ENCODE measurements around the gene PROX1. TPM values are rescaled to one million over a fixed set of nuclear protein-coding genes. Genes with fewer than 3 reads are reported as not detected.

PROX1 gene
- total and polyA plus RNA-seq, 2 donors (not counting 1 experiment from before 2014, with no cell fraction given), result 0.02 to 0.17 TPM

DNA sequence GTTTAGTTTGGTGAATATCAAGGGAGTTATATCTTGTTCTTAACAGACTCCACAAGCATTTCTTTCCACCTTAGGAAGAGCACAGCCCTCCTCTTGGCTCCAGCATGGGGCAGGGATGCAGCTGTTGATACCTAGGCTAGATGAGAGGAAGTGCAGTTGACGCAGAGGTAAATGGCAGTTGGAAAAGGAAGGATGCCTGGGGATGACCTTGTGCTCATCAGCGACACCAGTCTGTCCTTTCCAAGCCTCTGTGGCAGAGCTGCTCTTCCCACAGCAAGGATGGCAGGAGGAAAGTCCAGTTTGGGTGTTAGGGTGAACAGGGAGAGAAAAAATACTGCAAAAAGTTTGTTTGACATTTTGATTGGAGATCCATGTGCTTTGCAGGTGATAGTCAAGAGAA lies 6.2 kb downstream of the PROX1 start:
- no peaks in the 10 kb centered on the region for H3K9me3 ChIP-seq (ENCODE audit: control insufficient read depth, insufficient read depth, low read depth, low read length)
- no peaks in the 10 kb centered on the region for H3K79me2 ChIP-seq (ENCODE audit: control insufficient read depth, insufficient read depth, low read length)

DNA sequence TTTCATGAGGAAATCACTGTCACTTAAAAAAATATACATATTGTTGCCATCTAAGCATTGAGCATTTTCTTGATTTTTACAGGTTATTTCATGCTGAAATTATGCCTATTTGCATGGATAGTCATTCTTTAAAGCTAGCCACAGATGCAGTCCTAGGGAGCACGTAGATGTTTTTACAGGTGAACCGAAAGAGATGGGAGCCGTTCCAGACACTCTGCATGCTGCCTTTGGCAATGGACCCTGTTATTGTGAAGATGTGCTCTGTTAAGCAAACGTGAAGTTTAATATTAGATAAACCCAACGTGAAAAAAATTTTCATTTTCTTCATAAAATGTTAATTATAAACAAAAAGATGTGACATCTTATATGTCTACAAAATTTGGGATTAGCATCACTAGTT lies 7.1 kb downstream of the PROX1 start:
- H4K20me1 ChIP-seq (ENCODE audit: control insufficient read depth, extremely low read depth, insufficient read depth, low read length), result no peaks in the 10 kb centered on the region
- no peaks in the 10 kb centered on the region for H3K27me3 ChIP-seq (ENCODE audit: control insufficient read depth, insufficient read depth, low read length)
- H3K36me3 ChIP-seq (ENCODE audit: control insufficient read depth, insufficient read depth, low read length), result no peaks in the 10 kb centered on the region
- no peak for TF ChIP-seq CTCF (conservative IDR thresholded peaks at IDR 0.05 in 1 of 2, IDR thresholded peaks at IDR 0.05 in 1 of 2; ENCODE audit: low read depth in 1 of 2, low read length in 2 of 2)
- TF ChIP-seq EZH2 (IDR thresholded peaks at IDR 0.05; ENCODE audit: low read length, missing control alignments), result no peak
- no peak overlapping the region for H2AFZ ChIP-seq (ENCODE audit: low read length)
- no peak overlapping the region for H3K27ac ChIP-seq (ENCODE audit: insufficient read depth, low read length)
- H3K79me2 ChIP-seq (ENCODE audit: control insufficient read depth, insufficient read depth, low read length), result no peaks in the 10 kb centered on the region
- no peak overlapping the region for H3K9ac ChIP-seq (ENCODE audit: insufficient read depth, low read length)
- no peak overlapping the region for H3K4me3 ChIP-seq (replicated peaks in 1 of 4; ENCODE audit: control extremely low read depth in 1 of 4, insufficient read depth in 1 of 4, low read depth in 3 of 4, low read length in 4 of 4)
- no peaks in the 10 kb centered on the region for H3K9me3 ChIP-seq (ENCODE audit: control insufficient read depth, insufficient read depth, low read depth, low read length)
- no peak for DNase-seq (ENCODE audit: low read depth in 2 of 2)
- no peaks in the 10 kb centered on the region for H3K4me1 ChIP-seq (ENCODE audit: control insufficient read depth, extremely low read depth, insufficient read depth, low read length)
- H3K4me2 ChIP-seq (ENCODE audit: extremely low read depth, insufficient read depth, low read length), result no peak overlapping the region

More for the DNA sequence above, 6.2 kb downstream of the PROX1 start:
- no peaks in the 10 kb centered on the region for H3K36me3 ChIP-seq (ENCODE audit: control insufficient read depth, insufficient read depth, low read length)
- H3K4me2 ChIP-seq (ENCODE audit: extremely low read depth, insufficient read depth, low read length), result no peak overlapping the region
- H3K9ac ChIP-seq (ENCODE audit: insufficient read depth, low read length), result no peak overlapping the region
- no peaks in the 10 kb centered on the region for H3K4me1 ChIP-seq (ENCODE audit: control insufficient read depth, extremely low read depth, insufficient read depth, low read length)
- H3K27me3 ChIP-seq (ENCODE audit: control insufficient read depth, insufficient read depth, low read length), result peaks cover 5% of the 10 kb centered on the region
- DNase-seq (ENCODE audit: low read depth in 2 of 2), result no peak
- TF ChIP-seq EZH2 (IDR thresholded peaks at IDR 0.05; ENCODE audit: low read length, missing control alignments), result no peak
- no peak for TF ChIP-seq CTCF (conservative IDR thresholded peaks at IDR 0.05 in 1 of 2, IDR thresholded peaks at IDR 0.05 in 1 of 2; ENCODE audit: low read depth in 1 of 2, low read length in 2 of 2)
- H3K4me3 ChIP-seq (replicated peaks in 1 of 4; ENCODE audit: control extremely low read depth in 1 of 4, insufficient read depth in 1 of 4, low read depth in 3 of 4, low read length in 4 of 4), result no peak overlapping the region
- H4K20me1 ChIP-seq (ENCODE audit: control insufficient read depth, extremely low read depth, insufficient read depth, low read length), result no peaks in the 10 kb centered on the region
- H3K27ac ChIP-seq (ENCODE audit: insufficient read depth, low read length), result no peak overlapping the region
- no peak overlapping the region for H2AFZ ChIP-seq (ENCODE audit: low read length)

DNA sequence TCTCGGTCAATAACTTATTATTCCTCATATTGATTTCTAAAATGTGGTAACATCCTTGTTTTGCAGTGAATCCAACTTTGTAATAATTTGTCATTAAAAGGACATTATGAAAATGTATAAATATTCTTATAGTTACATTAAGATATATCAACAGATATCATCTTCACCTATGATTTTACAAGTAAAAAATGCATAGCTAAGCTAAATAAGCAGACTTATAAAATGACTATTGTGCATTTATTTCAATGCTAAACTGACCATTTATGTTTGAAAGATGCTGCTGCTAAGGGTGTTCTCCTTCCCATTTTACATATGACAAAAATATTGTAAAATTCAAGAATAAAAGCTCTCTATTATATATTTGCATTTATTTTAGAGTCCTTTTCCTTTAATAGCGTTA lies 7.8 kb downstream of the PROX1 start:
- Histone ChIP-seq H4K20me1 (ENCODE audit: control insufficient read depth, extremely low read depth, insufficient read depth, low read length) (no peaks in the 10 kb centered on the region), H2AFZ (ENCODE audit: low read length) (no peak overlapping the region), H3K79me2 (ENCODE audit: control insufficient read depth, insufficient read depth, low read length) (no peaks in the 10 kb centered on the region), H3K9me3 (ENCODE audit: control insufficient read depth, insufficient read depth, low read depth, low read length) (no peaks in the 10 kb centered on the region), H3K9ac (ENCODE audit: insufficient read depth, low read length) (no peak overlapping the region), H3K4me3 (replicated peaks in 1 of 4; ENCODE audit: control extremely low read depth in 1 of 4, insufficient read depth in 1 of 4, low read depth in 3 of 4, low read length in 4 of 4) (no peak overlapping the region), H3K36me3 (ENCODE audit: control insufficient read depth, insufficient read depth, low read length) (no peaks in the 10 kb centered on the region), H3K27me3 (ENCODE audit: control insufficient read depth, insufficient read depth, low read length) (no peaks in the 10 kb centered on the region), H3K4me1 (ENCODE audit: control insufficient read depth, extremely low read depth, insufficient read depth, low read length) (no peaks in the 10 kb centered on the region), H3K27ac (ENCODE audit: insufficient read depth, low read length) (no peak overlapping the region), H3K4me2 (ENCODE audit: extremely low read depth, insufficient read depth, low read length) (no peak overlapping the region)
- DNase-seq (ENCODE audit: low read depth in 2 of 2), result no peak
- TF ChIP-seq EZH2 (IDR thresholded peaks at IDR 0.05; ENCODE audit: low read length, missing control alignments) (no peak), CTCF (conservative IDR thresholded peaks at IDR 0.05 in 1 of 2, IDR thresholded peaks at IDR 0.05 in 1 of 2; ENCODE audit: low read depth in 1 of 2, low read length in 2 of 2) (no peak)
